A549 (cell line): ENCODE results near the gene NEDD9. TPM values are rescaled to one million over a fixed set of nuclear protein-coding genes. Genes with fewer than 3 reads are reported as not detected.

Source experiments
- ATAC-seq, 2 experiments: fragments of 200-7000 bp in 1 of 2; fragments of >200 bp in 1 of 2; cut with Nextera tagmentation in 1 of 2; cut with Tn5 transposase in 1 of 2; 3 replicates each; pipeline versions ENCODE4 v1.8.0 to v1.9.1; 2018 to 2020; ENCODE audit warnings: mild to moderate bottlenecking in 1 of 2, moderate library complexity in 1 of 2
- CTCF ChIA-PET: fragments of 300-600 bp; sonication (Branson Sonifier 250); formaldehyde crosslinking; extraction: SDS; loops from one replicate; lab custom pipeline; 2021; ENCODE audit warnings: antibody characterized with exemption, inconsistent platforms; lab: Yijun Ruan, JAX
- POLR2A ChIA-PET: fragments of 350-600 bp; formaldehyde crosslinking; extraction: SDS; loops from one replicate; lab custom pipeline; 2021; ENCODE audit warnings: antibody characterized with exemption, inconsistent platforms; lab: Yijun Ruan, JAX
- DNase-seq, 2 experiments: peaks; one replicate each; pipeline versions ENCODE4 v3.0.0 to v3.0.0-alpha.2; 2011 to 2016; ENCODE audit warnings: low read depth in 1 of 2, low spot score in 1 of 2
- FAIRE-seq: peaks from 2 replicates; lab custom pipeline; 2011; peaks lifted over from hg19 to GRCh38; lab: Jason Lieb, UNC
- H3K27ac ChIP-seq, 2 experiments: fragments of >200 bp; sonication (Bioruptor Twin); formaldehyde crosslinking; 3 replicates each; pipeline ENCODE4 v1.5.1; 2016 to 2017
- H3K4me1 ChIP-seq: fragments of >200 bp; sonication (Bioruptor Twin); formaldehyde crosslinking; 3 replicates; pipeline ENCODE4 v1.6.1; 2016
- H3K4me2 ChIP-seq: fragments of >200 bp; sonication (Bioruptor Twin); formaldehyde crosslinking; 3 replicates; pipeline ENCODE4 v1.6.1; 2016
- H3K4me3 ChIP-seq: fragments of >200 bp; sonication (Bioruptor Twin); formaldehyde crosslinking; 3 replicates; pipeline ENCODE4 v1.5.1; 2016
- H3K9me3 ChIP-seq: fragments of >200 bp; sonication (Bioruptor Twin); formaldehyde crosslinking; 3 replicates; pipeline ENCODE4 v1.6.1; 2016
- CEBPB ChIP-seq, 2 experiments: fragments of >200 bp in 1 of 2; sonication (Bioruptor Twin) in 1 of 2; formaldehyde crosslinking in 1 of 2; IDR thresholded peaks; 2 replicates each; pipeline ENCODE4 v1.6.1; 2012 to 2016
- ELK1 ChIP-seq: fragments of 150-350 bp; IDR thresholded peaks from 2 replicates; pipeline ENCODE4 v1.6.1; 2014; ENCODE audit warnings: low read depth, mild to moderate bottlenecking, low read length
- HDAC2 ChIP-seq: fragments of 200-600 bp; sonication (generic); IDR thresholded peaks from 2 replicates; pipeline ENCODE4 v1.6.1; 2016
- HEYL ChIP-seq: fragments of 250-450 bp; sonication (Bioruptor Pico); IDR thresholded peaks from 2 replicates; pipeline ENCODE4 v1.8.0; 2021; ENCODE audit warnings: mild to moderate bottlenecking, moderate library complexity
- HOXA7 ChIP-seq: fragments of 250-450 bp; sonication (Bioruptor Pico); IDR thresholded peaks from 2 replicates; pipeline ENCODE4 v1.5.0; 2020; ENCODE audit warnings: mild to moderate bottlenecking, moderate library complexity
- HOXB5 ChIP-seq: fragments of 250-450 bp; sonication (Bioruptor Pico); IDR thresholded peaks from 2 replicates; pipeline ENCODE4 v1.5.0; 2020; ENCODE audit warnings: mild to moderate bottlenecking, moderate library complexity
- JUNB ChIP-seq: fragments of >200 bp; sonication (Bioruptor Twin); formaldehyde crosslinking; IDR thresholded peaks from 2 replicates; pipeline ENCODE4 v1.6.1; 2016
- KDM5A ChIP-seq: fragments of 200-600 bp; sonication (generic); IDR thresholded peaks from 2 replicates; pipeline ENCODE4 v1.6.1; 2016; ENCODE audit warnings: antibody characterized with exemption, mild to moderate bottlenecking
- MAX ChIP-seq: IDR thresholded peaks from 2 replicates; pipeline ENCODE4 v1.6.1; 2012
- NFE2L2 ChIP-seq: fragments of 150-350 bp; conservative IDR thresholded peaks from 2 replicates; pipeline ENCODE4 v1.6.1; 2014; ENCODE audit warnings: low read length
- NR3C1 ChIP-seq: fragments of >200 bp; sonication (Bioruptor Twin); formaldehyde crosslinking; IDR thresholded peaks from 3 replicates; pipeline ENCODE4 v1.6.1; 2017
- POLR2A ChIP-seq: IDR thresholded peaks from 2 replicates; pipeline ENCODE4 v1.6.1; 2012; ENCODE audit warnings: mild to moderate bottlenecking, low read length
- RAD21 ChIP-seq, 2 experiments: fragments of >200 bp in 1 of 2; sonication (Bioruptor Twin) in 1 of 2; formaldehyde crosslinking in 1 of 2; IDR thresholded peaks in 1 of 2; conservative IDR thresholded peaks in 1 of 2; 2 replicates in 1 of 2; 3 replicates in 1 of 2; pipeline ENCODE4 v1.6.1; 2012 to 2018; ENCODE audit warnings: inconsistent platforms in 1 of 2
- REST ChIP-seq: fragments of 200-600 bp; sonication (generic); IDR thresholded peaks from 2 replicates; pipeline ENCODE4 v1.6.1; 2016; ENCODE audit warnings: antibody characterized with exemption, mild to moderate bottlenecking, moderate library complexity
- TFCP2L1 ChIP-seq: fragments of 250-450 bp; sonication (Bioruptor Pico); IDR thresholded peaks from 2 replicates; pipeline ENCODE4 v1.5.0; 2021; ENCODE audit warnings: mild to moderate bottlenecking
- ZNF302 ChIP-seq: fragments of 250-450 bp; sonication (Bioruptor Pico); IDR thresholded peaks from 2 replicates; pipeline ENCODE4 v1.9.0; 2021; ENCODE audit warnings: inconsistent platforms, mild to moderate bottlenecking, moderate library complexity
- WGBS: methylation state at CpG from one replicate; pipeline ENCODE4 v1.1.6; 2017; ENCODE audit errors: missing lambda C conversion rate; 5-methylcytosine and 5-hydroxymethylcytosine counted together
- polyA plus RNA-seq, 4 experiments: library from polyadenylated mRNA; depleted of rRNA in 3 of 4; stranded (reverse); fragments of >200 nt; fragmentation: RNase III in 1 of 4; extraction: RNeasy Plus Mini Kit Qiagen cat#74134 plus additional on column Dnase treatment in 1 of 4; gene quantifications; 2 replicates in 3 of 4; 3 replicates in 1 of 4; pipeline ENCODE4 v1.2.3, GENCODE V29; 2011 to 2017
- TF ChIP-seq, protein P1 (sequence below): fragments of >200 bp; sonication (Bioruptor Twin); formaldehyde crosslinking; IDR thresholded peaks from 3 replicates; pipeline ENCODE4 v1.6.1; 2016

NEDD9 gene
- polyA plus RNA-seq, 2 of the 4 experiments (the other 2 are of a cell fraction): 46.7 to 79.6 TPM

DNA sequence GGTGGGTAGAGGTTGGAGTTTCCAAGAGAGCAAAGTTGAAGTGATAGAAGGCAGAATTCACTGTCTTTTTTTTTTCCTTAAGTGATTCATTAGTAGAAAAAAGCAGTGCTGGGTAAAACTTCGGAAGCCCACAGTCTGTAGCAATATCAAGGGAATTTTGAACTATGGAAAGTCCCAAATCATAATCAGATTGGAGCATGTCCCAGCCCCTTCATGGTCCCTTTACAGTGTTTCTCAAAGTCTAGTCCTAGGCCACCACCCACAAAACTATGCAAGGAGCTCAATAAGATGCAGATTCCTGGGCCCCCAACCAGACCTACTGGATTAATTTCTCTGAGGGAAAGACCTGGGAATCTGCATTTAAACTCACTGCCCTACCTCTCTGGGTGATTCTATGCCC, 22.6 kb downstream of the NEDD9 start (continued):
- TF ChIP-seq REST (no peak), POLR2A (no peak)

- CTCF ChIA-PET: interaction anchor here (13.0 kb wide), 1 partner anchor 287 kb away, joined by 66 read pairs; no protein-coding TSS in a partner anchor
- FAIRE-seq: no peak
These were observed 23.1 kb downstream of the NEDD9 start for GRCh38 chr6:11209369-11209768.

DNA sequence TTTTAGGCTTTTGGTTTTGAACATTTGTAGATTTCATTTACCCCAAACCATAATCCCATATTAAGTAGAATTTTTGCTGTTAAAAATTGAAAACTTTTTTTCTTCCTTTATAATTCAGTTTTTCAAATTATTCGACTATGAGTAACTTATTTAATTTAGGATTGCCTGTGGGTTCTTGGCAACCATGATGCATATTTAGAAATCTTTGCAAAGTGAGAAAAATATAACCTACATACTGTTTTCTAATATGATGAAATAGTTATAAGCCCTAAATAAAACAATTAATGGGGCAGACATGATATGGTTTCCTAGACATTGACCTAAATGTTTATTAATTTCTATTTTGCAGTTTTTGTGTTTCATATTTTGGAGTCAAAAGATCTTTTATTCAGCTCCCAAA, 23.6 kb downstream of the NEDD9 start:
- POLR2A ChIA-PET: interaction anchor here (0.5 kb wide), 1 partner anchor 157 kb away, joined by 4 read pairs; no protein-coding TSS in a partner anchor
- no peak for TF ChIP-seq MAX
- no peak for TF ChIP-seq HOXB5
- TF ChIP-seq TFCP2L1 (CRISPR knock-in tag): no peak
- no peak for TF ChIP-seq JUNB
- TF ChIP-seq, protein P1, sequence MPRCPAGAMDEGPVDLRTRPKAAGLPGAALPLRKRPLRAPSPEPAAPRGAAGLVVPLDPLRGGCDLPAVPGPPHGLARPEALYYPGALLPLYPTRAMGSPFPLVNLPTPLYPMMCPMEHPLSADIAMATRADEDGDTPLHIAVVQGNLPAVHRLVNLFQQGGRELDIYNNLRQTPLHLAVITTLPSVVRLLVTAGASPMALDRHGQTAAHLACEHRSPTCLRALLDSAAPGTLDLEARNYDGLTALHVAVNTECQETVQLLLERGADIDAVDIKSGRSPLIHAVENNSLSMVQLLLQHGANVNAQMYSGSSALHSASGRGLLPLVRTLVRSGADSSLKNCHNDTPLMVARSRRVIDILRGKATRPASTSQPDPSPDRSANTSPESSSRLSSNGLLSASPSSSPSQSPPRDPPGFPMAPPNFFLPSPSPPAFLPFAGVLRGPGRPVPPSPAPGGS: no peak
- no peak for TF ChIP-seq ZNF302 (CRISPR knock-in tag)
- TF ChIP-seq CEBPB (IDR thresholded peaks at IDR 0.05): no peak
- TF ChIP-seq HOXA7 (CRISPR knock-in tag): no peak
- no peak for TF ChIP-seq NFE2L2
- TF ChIP-seq NR3C1: no peak
- TF ChIP-seq HDAC2: no peak
- TF ChIP-seq, all 56 proteins: peak for 0
- ATAC-seq (no peak), FAIRE-seq (no peak), DNase-seq (no peak)
- H3K4me1 ChIP-seq: peaks cover 96% of the 10 kb centered on the region
- WGBS: 41% methylated on average over 1 of the region's 1 CpG
- H3K4me2 ChIP-seq: peak overlapping the region; percentile 92
- CTCF ChIA-PET: interaction anchor here (13.0 kb wide), 1 partner anchor 288 kb away, joined by 66 read pairs; no protein-coding TSS in a partner anchor
- H3K9me3 ChIP-seq: no peaks in the 10 kb centered on the region
- H3K27ac ChIP-seq: peak overlapping the region; percentile 94 to 98
- 0 out of 3 replicates have a peak overlapping the region, but pooled peaks have one; percentile 5 for H3K4me3 ChIP-seq

More at GRCh38 chr6:11209369-11209768, 23.1 kb downstream of the NEDD9 start:
- H3K4me3 ChIP-seq: 0 out of 3 replicates have a peak overlapping the region, but pooled peaks have one; percentile 5
- peak overlapping the region; percentile 92 for H3K4me2 ChIP-seq
- no peak for DNase-seq
- peaks cover 96% of the 10 kb centered on the region for H3K4me1 ChIP-seq
- H3K9me3 ChIP-seq: no peaks in the 10 kb centered on the region
- peak overlapping the region; percentile 93 to 94 for H3K27ac ChIP-seq
- 65% methylated on average over 5 of the region's 5 CpGs for WGBS
- no peak for ATAC-seq
- TF ChIP-seq KDM5A: no peak
- TF ChIP-seq RAD21 (conservative IDR thresholded peaks at IDR 0.05 in 1 of 2, IDR thresholded peaks at IDR 0.05 in 1 of 2): no peak
- TF ChIP-seq, protein P1: no peak
- TF ChIP-seq HEYL (CRISPR knock-in tag): 0 out of 2 replicates have a peak, but pooled peaks have one; percentile 19
- no peak for TF ChIP-seq ELK1
- POLR2A ChIA-PET: interaction anchor here (0.7 kb wide), 1 partner anchor 23 kb away, joined by 3 read pairs; the partner anchor contains the start of gene NEDD9
